CD4-positive, alpha-beta T cell (primary cell): ENCODE data around the gene BDKRB2. TPM values are rescaled to one million over a fixed set of nuclear protein-coding genes. Genes with fewer than 3 reads are reported as not detected.

Experiments used
- ATAC-seq: fragments of 200-7000 bp; cut with Tn5 transposase; one replicate; pipeline ENCODE4 v1.10.0; 2022; ENCODE audit warnings: mild to moderate bottlenecking; ENCODE audit not compliant: poor library complexity
- CTCF ChIA-PET: fragments of 350-600 bp; sonication (Branson Sonifier 250); formaldehyde crosslinking; loops from one replicate; lab custom pipeline; 2021; ENCODE audit warnings: antibody characterized with exemption, inconsistent platforms; lab: Charles Lee
- POLR2A ChIA-PET: fragments of 350-600 bp; sonication (Branson Sonifier 250); formaldehyde crosslinking; loops from one replicate; lab custom pipeline; 2021; ENCODE audit warnings: antibody characterized with exemption, inconsistent platforms; lab: Charles Lee
- DNase-seq, 14 experiments: peaks; one replicate each; pipeline ENCODE4 v3.0.0-alpha.2; 2013 to 2020; ENCODE audit warnings: mixed read lengths in 2 of 14
- H3K27ac ChIP-seq, 2 donors: one replicate each; pipeline versions ENCODE4 v1.5.1 to v1.7.0; 2013; ENCODE audit warnings: low read length in 2 of 2, low read depth in 1 of 2, mild to moderate bottlenecking in 1 of 2
- H3K27me3 ChIP-seq, 2 experiments: 1 replicate in 1 of 2; 2 replicates in 1 of 2; pipeline versions ENCODE4 v1.6.1 to v1.7.0; 2013; ENCODE audit warnings: low read length in 2 of 2, control low read depth in 1 of 2, mild to moderate bottlenecking in 1 of 2, moderate library complexity in 1 of 2; ENCODE audit not compliant: insufficient read depth in 2 of 2, control insufficient read depth in 1 of 2
- H3K36me3 ChIP-seq: one replicate; pipeline ENCODE4 v1.6.1; 2013; ENCODE audit warnings: low read length, control low read depth; ENCODE audit not compliant: insufficient read depth
- H3K4me1 ChIP-seq: one replicate; pipeline ENCODE4 v1.6.1; 2013; ENCODE audit warnings: low read length, control low read depth; ENCODE audit not compliant: insufficient read depth
- H3K4me3 ChIP-seq: one replicate; pipeline ENCODE4 v1.5.1; 2013; ENCODE audit warnings: mild to moderate bottlenecking, low read length, moderate library complexity
- H3K9me3 ChIP-seq, 2 experiments: 1 replicate in 1 of 2; 2 replicates in 1 of 2; pipeline versions ENCODE4 v1.6.1 to v1.7.0; 2013; ENCODE audit warnings: low read length in 2 of 2, mild to moderate bottlenecking in 2 of 2, control low read depth in 1 of 2, moderate library complexity in 1 of 2; ENCODE audit not compliant: control insufficient read depth in 1 of 2, insufficient read depth in 1 of 2
- H3K27ac Mint-ChIP-seq: one replicate; pipeline ENCODE4 v1.8.0; 2020; ENCODE audit warnings: mixed read lengths
- H3K27me3 Mint-ChIP-seq: one replicate; pipeline ENCODE4 v1.8.0; 2021; ENCODE audit warnings: mixed read lengths
- H3K36me3 Mint-ChIP-seq: one replicate; pipeline ENCODE4 v1.8.0; 2021; ENCODE audit warnings: low read depth, mixed read lengths
- H3K4me1 Mint-ChIP-seq: one replicate; pipeline ENCODE4 v1.8.0; 2021; ENCODE audit warnings: low read depth, mixed read lengths
- H3K4me3 Mint-ChIP-seq: one replicate; pipeline ENCODE4 v1.8.0; 2020; ENCODE audit warnings: mild to moderate bottlenecking, mixed read lengths
- H3K9me3 Mint-ChIP-seq: one replicate; pipeline ENCODE4 v1.8.0; 2020; ENCODE audit warnings: mixed read lengths
- CTCF ChIP-seq: fragments of 200-600 bp; IDR thresholded peaks from one replicate; pipeline ENCODE4 v1.8.0; 2022; ENCODE audit warnings: antibody characterized with exemption, mild to moderate bottlenecking
- intact Hi-C, 2 experiments: fragments of 100-400 bp; cut with DNase I in 1 of 2; cut with micrococcal nuclease in 1 of 2; formaldehyde crosslinking; loops; one replicate each; pipeline versions ENCODE4 v1.15.1 to v1.9.0; 2023 to 2025; cut with DNase I, micrococcal nuclease
- total RNA-seq, 174 experiments: library from RNA in 2 of 174; stranded (reverse) in 2 of 174; gene quantifications; one replicate each; pipeline ENCODE4 v1.2.3 and lab custom pipeline; 2021 to 2026

Gene BDKRB2
- total RNA-seq, 2 experiments from 2014 or later = not detected

- Mint-ChIP-seq H3K4me1 (peaks cover 5% of the 10 kb centered on the region), H3K27ac (no peak overlapping the region), H3K27me3 (peaks cover 18% of the 10 kb centered on the region), H3K36me3 (no peaks in the 10 kb centered on the region), H3K9me3 (peaks cover 2% of the 10 kb centered on the region), H3K4me3 (no peak overlapping the region)
- Histone ChIP-seq H3K27me3 (peaks cover 20 to 26% of the 10 kb centered on the region in 2 experiments), H3K4me3 (no peak overlapping the region), H3K36me3 (no peaks in the 10 kb centered on the region), H3K4me1 (no peaks in the 10 kb centered on the region), H3K27ac (no peak overlapping the region), H3K9me3 (peaks cover 17 to 19% of the 10 kb centered on the region in 2 experiments)
- DNase-seq = no peak
- ATAC-seq = no peak
- no peak for TF ChIP-seq CTCF
- ChIA-PET CTCF (no interaction called here), POLR2A (no interaction called here)
- intact Hi-C loops = no loop called here
Observed at GRCh38 chr14:96208739-96209138, 4.1 kb downstream of the BDKRB2 start.

GRCh38 chr14:96212140-96212539 lies 7.5 kb downstream of the BDKRB2 start:
- peaks cover 2% of the 10 kb centered on the region for H3K9me3 Mint-ChIP-seq
- no peaks in the 10 kb centered on the region for H3K36me3 ChIP-seq
- H3K4me3 Mint-ChIP-seq = no peak overlapping the region
- POLR2A ChIA-PET = no interaction called here
- no peak for ATAC-seq
- CTCF ChIA-PET = no interaction called here
- no peak for DNase-seq
- H3K27me3 Mint-ChIP-seq = peaks cover 4% of the 10 kb centered on the region
- H3K4me3 ChIP-seq = no peak overlapping the region
- H3K9me3 ChIP-seq = peaks cover 14 to 17% of the 10 kb centered on the region in 2 experiments
- no peaks in the 10 kb centered on the region for H3K4me1 ChIP-seq
- H3K27ac ChIP-seq = no peak overlapping the region
- no peak for TF ChIP-seq CTCF
- intact Hi-C loops = no loop called here
- peaks cover 0 to 5% of the 10 kb centered on the region in 2 experiments for H3K27me3 ChIP-seq
- no peaks in the 10 kb centered on the region for H3K4me1 Mint-ChIP-seq
- no peaks in the 10 kb centered on the region for H3K36me3 Mint-ChIP-seq
- no peak overlapping the region for H3K27ac Mint-ChIP-seq

DNA sequence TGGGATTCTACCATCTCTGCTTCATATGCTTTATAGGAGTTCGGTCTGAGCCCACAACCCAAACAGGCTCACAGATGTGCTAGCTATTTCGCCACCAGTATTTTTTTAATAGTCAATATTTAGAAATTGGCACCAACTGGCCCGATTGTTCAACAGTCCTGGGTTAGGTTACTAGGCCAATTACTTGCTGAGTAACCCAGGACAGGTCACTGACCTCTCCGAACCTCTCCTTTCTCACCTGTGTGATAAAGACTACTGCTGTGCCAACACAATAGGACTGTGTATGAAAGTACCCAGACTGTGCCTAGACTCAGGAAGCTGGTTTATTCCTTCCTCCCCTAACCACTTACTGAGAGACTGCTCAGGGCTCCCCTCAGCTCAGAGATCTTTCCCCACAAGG lies 8.3 kb downstream of the BDKRB2 start:
- peaks cover 14 to 17% of the 10 kb centered on the region in 2 experiments for H3K9me3 ChIP-seq
- H3K36me3 ChIP-seq = no peaks in the 10 kb centered on the region
- intact Hi-C loops = no loop called here
- Mint-ChIP-seq H3K27ac (no peak overlapping the region), H3K4me1 (no peaks in the 10 kb centered on the region), H3K27me3 (peaks cover 3% of the 10 kb centered on the region), H3K9me3 (peaks cover 2% of the 10 kb centered on the region), H3K36me3 (no peaks in the 10 kb centered on the region), H3K4me3 (no peak overlapping the region)
- ChIA-PET CTCF (no interaction called here), POLR2A (no interaction called here)
- H3K4me3 ChIP-seq = no peak overlapping the region
- ATAC-seq (no peak), DNase-seq (no peak)
- H3K4me1 ChIP-seq = no peaks in the 10 kb centered on the region
- H3K27ac ChIP-seq = no peak overlapping the region
- no peak for TF ChIP-seq CTCF
- peaks cover 0 to 5% of the 10 kb centered on the region in 2 experiments for H3K27me3 ChIP-seq
